HG02884 (cell line): Measurements from ENCODE around the gene NEAT1.
"Not testable (repeated sequence)": the region's sequence is repeated elsewhere in the genome, so short reads cannot be mapped to it uniquely, and the experiment has no call there.

ENCODE experiments used
- ATAC-seq: cut with Tn5 transposase; IDR thresholded peaks from one replicate; pipeline ENCODE4 v1.9.1; 2021; ENCODE audit warnings: mild to moderate bottlenecking, moderate library complexity; ENCODE audit not compliant: unreplicated experiment

NEAT1 gene

DNA sequence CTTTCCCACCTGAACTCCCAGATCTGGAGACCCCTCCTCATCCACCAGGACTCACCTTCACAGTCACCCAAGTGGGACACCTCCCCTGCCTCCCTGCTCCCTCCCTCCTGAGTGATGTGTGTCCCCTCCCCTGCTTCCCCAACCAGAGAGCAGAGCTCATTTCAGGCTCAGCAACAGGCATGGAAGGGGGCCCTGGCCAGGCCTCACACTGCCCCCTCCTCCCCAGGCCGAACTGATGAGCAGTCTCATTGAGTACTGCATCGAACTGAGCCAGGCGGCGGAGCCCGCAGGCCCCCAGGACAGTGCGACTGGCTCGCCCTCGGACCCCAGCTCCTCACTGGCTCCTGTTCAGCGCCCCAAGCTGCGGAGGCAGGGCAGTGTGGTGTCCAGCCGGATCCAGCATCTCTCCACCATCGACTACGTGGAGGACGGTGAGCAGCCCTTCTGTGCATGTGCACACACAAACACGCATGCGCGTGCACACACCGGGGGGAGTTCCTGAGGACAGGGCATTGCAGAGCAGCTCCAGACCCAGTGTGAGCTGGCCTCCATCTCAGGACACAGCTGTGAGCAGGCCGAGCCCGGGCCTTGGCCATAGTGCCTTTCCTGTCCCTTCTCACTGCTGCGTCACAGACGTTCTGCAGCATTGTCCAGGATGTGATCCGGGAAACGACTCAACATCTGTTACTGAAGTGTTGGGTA lies 17.8 kb upstream of the NEAT1 start:
- no peak for ATAC-seq

DNA sequence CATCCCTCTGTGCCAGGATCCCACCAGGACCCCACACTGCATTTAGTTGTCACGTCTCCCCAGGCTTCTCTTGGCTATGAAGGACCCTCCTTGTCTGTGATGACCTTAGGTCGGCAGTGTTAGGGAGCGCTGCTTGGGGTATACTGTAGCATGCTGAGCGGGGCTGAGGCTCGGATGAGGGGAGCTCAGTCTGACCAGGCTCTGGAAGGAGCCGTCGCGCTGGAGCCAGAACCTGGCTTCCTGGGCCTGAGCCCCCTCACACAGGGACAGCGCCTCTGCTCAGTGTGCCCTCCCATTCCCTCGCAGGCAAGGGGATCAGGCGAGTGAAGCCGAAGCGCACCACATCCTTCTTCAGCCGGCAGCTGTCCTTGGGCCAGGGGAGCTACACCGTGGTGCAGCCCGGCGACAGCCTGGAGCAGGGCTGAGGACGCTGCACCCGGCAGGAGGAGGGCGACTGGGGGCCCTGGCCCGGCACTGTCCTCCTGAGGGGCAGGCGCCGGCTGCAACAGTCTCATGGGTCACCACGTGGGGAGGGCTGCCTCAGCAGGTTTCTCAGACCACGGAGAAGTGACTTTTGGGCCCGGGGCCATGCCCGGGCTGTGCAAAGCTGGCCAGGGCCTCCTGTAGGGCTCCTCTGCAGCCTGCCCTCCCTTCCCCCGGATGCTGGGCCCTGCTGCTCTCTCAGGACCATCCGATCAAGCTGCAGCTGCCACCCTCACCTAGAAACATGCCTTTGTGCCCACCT lies 11.5 kb upstream of the NEAT1 start:
- no peak for ATAC-seq

- no peak for ATAC-seq
These were observed 10.9 kb upstream of the NEAT1 start for GRCh38 chr11:65411681-65412070.

GRCh38 chr11:65412271-65413076 lies 10.1 kb upstream of the NEAT1 start:
- no peak for ATAC-seq

- ATAC-seq: not testable (repeated sequence)
These were observed 9.4 kb upstream of the NEAT1 start for GRCh38 chr11:65413077-65413664.

DNA sequence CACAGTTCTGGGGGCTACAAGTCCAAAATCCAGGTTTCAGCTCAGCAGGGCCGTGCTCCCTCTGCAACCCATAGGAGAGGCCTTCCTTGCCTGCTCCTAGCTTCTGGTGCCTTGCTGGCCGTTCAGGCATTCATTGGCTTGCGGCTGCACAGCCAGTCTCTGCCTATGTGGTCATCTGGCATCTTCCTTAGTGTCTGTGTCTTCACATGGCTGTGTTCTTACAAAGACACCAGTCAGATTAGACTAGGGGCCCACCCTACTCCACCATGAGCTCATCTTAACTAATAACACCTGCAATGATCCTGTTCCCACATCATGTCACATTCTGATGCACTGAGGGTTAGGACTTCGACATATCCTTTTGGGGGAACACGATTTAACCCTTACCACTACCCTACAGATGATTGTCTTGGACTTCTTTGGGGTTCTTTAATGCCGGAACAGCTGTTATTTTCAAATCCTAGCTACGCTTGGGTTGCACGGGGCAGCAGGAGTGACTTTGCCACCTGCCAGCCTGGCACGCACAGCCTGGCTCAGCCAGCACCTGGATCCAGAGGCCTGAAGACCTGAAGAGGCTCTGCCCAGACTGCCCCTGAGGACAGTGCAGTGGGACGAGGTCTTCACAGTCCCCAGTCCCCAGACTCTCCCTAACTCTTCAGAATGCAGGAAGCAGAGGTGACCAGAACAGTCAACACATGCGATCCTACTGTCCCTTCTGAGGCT lies 7.7 kb upstream of the NEAT1 start:
- ATAC-seq: no peak

- no peak for ATAC-seq
These were observed 6.9 kb upstream of the NEAT1 start for GRCh38 chr11:65415499-65416340.

DNA sequence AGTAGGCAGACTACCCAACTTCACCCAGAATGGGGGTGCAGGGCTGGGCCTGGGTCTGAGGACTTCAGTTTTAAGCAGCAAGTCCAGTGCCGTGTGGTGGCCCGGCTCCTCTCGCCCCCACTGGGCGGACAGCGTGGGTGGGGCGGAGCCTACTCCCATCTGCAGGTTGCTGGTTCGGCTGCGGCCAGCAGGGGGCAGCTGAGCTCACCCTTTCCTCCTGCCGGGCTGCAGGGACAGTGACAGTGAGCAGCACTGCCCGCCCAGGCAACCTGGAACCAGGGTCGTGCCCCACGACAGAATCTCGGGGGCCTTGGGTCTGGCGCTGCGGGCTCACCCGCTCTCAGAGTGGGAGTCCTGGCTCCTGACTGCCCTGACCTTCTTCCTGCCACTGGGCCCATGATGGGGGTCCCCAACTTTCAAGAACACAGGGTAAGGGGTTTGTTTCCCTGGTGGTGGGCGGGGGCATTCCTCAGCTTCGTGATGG lies 6.2 kb upstream of the NEAT1 start:
- no peak for ATAC-seq

GRCh38 chr11:65416841-65417701 lies 5.5 kb upstream of the NEAT1 start:
- no peak for ATAC-seq

GRCh38 chr11:65417702-65418430 lies 4.7 kb upstream of the NEAT1 start:
- no peak for ATAC-seq

DNA sequence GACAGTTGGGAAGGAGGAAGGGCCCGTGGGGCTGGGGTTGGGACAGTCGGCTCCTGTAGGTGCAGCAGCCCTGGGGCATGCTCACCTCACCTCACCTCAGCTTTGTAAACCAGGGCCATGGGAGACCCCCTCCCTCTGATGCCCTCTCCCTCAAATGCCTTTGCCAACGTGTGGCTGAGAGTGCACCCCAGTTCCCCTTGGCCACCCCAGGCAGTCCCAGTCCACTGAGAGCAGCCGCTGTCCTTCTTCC lies 4.2 kb upstream of the NEAT1 start:
- no peak for ATAC-seq

- ATAC-seq: peak; percentile 36
These were observed 3.7 kb upstream of the NEAT1 start for GRCh38 chr11:65418681-65419459.

DNA sequence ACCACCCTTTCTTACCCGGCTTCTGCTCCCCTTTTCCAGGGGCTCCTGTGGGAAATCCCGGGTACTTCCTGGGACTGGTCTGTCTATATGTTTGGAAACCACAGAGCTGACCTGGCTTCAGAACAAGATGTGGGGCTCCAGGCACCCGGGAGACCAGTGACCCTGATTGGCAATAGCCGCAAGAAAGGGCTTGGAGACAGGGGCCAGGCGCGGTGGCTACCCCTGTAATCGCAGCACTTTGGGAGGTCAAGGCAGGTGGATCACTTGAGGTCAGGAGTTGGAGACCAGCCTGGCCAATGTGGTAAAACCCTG lies 3.2 kb upstream of the NEAT1 start:
- no peak for ATAC-seq

- ATAC-seq: no peak
These were observed 2.7 kb upstream of the NEAT1 start for GRCh38 chr11:65419772-65420481.

DNA sequence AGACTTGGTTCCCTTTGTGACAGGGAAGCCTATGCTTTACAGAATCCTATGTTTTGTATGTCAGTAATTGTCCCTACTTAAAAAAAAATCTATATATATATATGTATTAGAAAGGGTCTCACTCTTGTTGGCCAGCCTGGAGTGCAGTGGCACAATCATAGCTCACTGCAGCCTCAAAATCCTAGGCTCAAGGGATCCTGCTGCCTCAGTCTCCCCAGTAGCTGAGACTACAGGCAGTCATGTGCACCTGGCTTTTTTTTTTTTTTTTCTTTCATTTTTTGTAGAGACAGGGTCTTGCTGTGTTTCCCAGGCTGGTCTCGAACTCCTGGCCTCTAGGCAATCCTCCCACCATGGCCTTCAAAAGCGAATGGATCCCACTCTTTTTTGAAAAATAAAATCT lies 2.1 kb upstream of the NEAT1 start:
- ATAC-seq: no peak

GRCh38 chr11:65420979-65421793 lies 1.4 kb upstream of the NEAT1 start:
- ATAC-seq: no peak
